HG03520 (cell line): ENCODE results near the gene TFPI.
"Not testable (repeated sequence)": the region's sequence is repeated elsewhere in the genome, so short reads cannot be mapped to it uniquely, and the experiment has no call there.

ENCODE experiments used
- ATAC-seq: cut with Tn5 transposase; IDR thresholded peaks from one replicate; pipeline ENCODE4 v1.9.1; 2021; ENCODE audit warnings: mild to moderate bottlenecking, moderate library complexity; ENCODE audit not compliant: unreplicated experiment

The TFPI gene

GRCh38 chr2:187554704-187555082 is 458 bp upstream of the TFPI start:
- ATAC-seq = no peak

DNA sequence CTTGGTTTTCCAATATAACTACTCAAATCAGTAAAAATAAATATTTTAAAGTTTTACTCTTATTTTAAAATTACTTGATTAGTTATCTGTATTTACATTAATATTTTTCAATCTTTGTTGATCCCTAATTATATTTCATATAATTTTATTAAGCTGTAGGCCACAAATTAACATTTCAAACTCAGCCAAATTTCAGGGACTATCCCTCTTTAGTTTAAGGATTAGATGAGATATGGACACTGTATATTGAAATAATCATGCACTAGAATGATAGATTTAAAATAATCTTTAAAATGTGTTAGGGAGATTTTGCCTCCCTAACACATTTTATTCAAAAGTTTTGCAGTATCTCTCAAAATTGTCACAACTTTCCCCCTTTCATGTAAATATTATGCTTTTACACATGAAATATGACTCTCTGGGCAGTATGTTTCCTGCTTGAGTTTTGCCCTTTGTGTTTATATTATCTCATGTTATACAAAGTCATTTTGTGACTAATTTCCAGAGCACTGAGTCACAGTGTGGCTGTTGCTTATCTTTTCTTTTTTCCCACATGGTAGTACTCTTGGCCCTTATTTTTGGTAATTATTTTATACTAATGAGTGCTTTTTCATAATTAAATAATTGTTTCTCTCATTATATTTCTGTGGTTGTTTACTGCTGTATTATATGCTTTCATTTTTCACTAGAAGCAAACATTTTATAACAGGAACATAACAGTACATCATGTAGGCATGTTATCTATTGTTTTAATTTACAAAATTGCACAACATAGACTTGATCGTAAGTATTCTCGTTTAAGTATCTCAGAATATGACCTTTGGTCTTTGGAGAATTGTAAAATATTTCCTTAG is 1.2 kb downstream of the TFPI start:
- ATAC-seq = no peak

DNA sequence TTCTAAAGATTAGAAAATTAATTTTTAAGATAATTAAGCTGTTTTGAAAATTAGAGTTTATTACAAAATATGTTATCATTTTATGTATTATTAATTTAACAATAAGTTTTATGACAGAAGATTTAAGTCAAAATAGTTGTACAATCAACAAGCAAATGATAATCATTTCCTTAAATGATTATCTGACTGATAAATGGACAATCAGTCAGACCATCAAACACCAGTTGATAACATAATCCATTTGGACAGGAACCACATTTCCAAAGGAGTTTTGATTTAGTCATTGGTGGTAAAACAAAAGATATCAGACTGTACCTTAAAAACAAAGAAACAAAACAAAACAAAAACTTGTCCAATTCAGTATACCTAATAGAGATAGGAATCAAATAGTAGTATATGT is 1.9 kb downstream of the TFPI start:
- ATAC-seq = no peak

DNA sequence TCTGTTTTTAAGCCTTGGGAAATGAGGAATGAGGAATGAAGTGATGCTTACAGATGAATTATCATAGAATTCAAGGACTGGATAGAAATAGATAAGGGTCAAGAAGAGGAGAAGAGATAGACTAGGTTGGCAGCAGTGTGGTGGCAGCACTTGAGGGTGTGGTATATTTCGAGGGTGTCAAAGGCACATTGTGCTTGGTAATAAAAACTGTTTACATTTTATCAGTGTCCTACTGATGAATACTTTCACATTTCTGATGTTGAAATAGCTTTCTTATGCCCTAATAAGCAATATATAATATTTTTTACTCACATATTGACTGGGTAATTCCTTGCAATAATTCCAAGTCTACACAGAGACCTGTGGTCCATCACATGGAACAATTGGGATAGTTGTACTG is 3.4 kb downstream of the TFPI start:
- no peak for ATAC-seq

DNA sequence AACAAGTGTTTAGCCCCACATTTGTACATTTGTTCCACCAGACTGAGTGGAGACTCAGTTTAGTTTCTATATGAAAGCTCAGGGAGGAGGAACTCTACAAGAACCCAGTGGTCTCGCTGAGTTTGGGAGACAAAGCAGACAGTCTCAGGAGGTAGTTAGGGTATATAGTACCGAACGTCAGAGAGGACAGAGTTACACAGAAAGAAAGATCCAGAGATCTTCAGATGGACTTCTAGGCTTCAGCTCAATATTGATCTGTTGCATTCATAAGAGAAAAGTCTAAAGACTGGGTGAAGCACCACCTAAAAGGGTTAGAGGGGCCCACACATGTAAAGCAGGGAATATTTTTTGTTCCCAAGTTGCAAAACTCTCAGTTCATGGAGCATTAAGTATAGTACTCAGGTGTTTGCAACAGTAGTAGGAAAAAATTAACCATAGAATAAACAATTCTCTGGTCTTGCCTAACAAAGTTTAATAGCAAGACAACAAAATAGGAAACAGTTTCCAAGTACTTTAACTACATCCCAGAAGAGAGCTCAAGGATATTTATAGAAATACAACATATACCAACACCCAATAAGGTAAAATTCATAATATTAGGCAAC is 4.2 kb downstream of the TFPI start:
- no peak for ATAC-seq

GRCh38 chr2:187549193-187549592 is 5.0 kb downstream of the TFPI start:
- no peak for ATAC-seq

GRCh38 chr2:187548656-187549055 is 5.6 kb downstream of the TFPI start:
- no peak for ATAC-seq

DNA sequence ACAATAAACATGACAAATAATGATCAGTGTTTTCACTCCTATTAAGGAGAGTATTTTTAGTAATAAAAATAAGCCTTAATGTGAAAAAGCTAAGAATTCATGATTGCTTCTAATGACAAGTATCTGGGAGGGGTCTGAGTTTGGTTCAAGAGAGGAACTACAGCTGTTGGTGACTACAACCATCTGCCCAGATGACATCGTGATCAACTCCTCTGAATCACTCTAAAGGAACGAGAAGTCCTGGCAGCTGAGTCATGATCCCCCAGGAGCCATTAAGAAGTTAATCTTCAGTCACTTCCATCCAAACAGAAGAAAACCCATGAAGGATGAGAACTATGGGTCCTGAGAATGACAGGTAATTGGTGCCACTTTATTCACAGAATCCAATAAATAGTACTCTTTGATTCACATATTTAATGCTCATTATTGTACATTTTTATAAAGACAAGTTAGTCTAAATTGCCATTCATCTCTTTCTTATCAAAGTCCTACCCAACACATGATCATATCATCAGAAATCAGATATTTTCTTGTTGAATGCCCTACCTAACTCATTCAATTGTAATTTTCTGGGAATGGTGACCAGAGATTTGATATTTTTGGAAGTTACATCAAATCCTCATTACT is 6.8 kb downstream of the TFPI start:
- no peak for ATAC-seq

DNA sequence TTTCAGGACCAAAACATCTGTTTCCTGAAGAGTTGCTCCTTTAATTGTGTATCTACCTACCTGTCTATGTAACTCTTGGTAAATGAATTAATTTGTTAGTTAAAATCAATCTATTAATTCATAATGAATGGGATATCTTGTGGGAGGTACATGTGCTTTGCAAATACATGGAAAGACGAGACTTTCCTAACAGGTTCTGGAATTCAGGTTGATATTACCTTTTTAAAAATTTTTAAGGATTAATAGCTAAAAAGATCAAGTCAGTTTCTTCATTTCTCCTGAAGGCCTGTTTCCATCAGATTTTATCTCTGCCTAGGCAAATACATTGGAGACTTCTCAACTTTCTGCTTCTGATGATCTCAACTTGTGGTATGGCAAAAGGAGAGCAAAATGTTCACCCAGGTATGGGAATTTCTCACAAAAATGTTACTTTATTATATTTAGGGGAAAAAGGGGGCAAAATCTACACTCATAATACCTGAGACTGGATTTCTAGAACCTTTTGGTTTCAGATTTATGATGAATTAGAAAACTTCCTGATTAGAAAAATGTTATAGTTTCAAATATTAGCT is 7.4 kb downstream of the TFPI start:
- ATAC-seq = no peak

- ATAC-seq = no peak
Observed at GRCh38 chr2:187545238-187545751, 8.9 kb downstream of the TFPI start.

DNA sequence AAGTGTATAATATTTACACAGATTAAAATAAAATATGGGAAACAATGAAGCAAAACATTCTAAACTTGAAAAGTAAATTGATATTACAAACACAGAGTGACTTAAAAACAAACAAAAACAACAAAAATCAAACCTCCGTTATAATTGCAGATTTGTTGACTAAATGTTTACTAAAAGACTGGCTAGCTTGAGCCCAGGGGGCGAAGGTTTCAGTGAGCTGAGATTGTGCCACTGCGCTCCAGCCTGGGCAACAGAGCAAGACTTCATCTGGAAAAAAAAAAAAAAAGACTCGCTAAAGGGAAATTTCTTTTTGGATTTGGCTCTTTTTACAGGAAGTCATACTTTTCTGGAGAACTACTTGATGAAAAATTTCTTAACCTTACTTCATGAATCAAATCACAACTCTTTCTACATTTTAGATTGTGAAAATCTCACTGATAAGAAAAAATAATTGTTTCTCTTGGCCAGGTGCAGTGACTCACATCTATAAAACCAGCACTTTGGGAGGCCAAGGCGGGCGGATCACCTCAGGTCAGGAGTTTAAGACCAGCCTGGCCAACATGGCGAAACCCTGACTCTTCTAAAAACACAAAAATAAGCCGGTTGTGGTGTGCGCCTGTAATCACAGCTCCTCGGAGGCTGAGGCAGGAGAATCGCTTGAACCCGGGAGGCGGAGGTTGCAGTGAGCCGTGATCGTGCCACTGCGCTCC is 9.7 kb downstream of the TFPI start:
- no peak for ATAC-seq

GRCh38 chr2:187543488-187543887 is 10.7 kb downstream of the TFPI start:
- no peak for ATAC-seq

DNA sequence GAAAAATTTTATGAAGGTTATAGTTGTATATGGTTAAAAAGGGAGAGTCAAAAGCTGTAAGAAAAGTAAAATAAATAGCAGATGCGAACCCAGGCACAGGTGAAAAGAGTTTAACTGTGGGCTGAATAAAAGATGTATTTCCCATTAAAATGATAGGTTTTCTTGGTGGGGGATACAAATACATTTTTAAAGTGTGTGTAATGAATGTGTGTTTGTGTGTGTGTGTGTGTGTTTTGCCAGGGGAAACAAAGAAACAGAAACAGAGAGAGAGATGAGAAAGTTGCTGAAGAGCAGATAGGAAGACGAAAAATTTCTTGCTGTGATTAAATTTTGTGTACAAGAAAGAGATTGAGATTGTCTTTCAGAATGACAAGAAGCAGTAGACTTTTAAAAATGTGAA is 12.1 kb downstream of the TFPI start:
- no peak for ATAC-seq

- ATAC-seq = no peak
Observed at GRCh38 chr2:187541086-187542085, 12.8 kb downstream of the TFPI start.

DNA sequence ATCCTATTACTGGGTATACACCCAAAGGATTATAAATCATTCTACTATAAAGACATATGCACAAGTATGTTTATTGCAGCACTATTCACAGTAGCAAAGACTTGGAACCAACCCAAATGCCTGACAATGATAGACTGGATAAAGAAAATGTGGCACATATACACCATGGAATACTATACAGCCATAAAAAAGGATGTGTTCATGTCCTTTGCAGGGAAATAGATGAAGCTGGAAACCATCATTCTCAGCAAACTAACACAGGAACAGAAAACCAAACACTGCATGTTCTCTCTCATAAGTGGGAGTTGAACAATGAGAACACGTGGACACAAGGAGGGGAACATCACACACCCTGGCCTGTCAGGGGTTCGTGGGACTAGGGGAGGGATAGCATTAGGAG is 16.0 kb downstream of the TFPI start:
- ATAC-seq = not testable (repeated sequence)

DNA sequence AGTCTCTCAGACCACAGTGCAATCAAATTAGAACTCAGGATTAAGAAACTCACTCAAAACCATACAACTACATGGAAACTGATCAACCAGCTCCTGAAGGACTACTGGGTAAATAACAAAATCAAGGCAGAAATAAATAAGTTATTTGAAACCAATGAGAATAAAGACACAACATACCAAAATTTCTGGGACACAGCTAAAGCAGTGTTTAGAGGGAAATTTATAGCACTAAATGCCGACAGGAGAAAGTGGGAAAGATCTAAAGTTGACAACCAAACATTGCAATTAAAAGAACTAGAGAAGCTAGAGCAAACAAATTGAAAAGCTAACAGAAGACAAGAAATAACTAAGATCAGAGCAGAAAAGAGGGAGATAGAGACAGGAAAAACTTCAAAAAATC is 18.9 kb downstream of the TFPI start:
- not testable (repeated sequence) for ATAC-seq

DNA sequence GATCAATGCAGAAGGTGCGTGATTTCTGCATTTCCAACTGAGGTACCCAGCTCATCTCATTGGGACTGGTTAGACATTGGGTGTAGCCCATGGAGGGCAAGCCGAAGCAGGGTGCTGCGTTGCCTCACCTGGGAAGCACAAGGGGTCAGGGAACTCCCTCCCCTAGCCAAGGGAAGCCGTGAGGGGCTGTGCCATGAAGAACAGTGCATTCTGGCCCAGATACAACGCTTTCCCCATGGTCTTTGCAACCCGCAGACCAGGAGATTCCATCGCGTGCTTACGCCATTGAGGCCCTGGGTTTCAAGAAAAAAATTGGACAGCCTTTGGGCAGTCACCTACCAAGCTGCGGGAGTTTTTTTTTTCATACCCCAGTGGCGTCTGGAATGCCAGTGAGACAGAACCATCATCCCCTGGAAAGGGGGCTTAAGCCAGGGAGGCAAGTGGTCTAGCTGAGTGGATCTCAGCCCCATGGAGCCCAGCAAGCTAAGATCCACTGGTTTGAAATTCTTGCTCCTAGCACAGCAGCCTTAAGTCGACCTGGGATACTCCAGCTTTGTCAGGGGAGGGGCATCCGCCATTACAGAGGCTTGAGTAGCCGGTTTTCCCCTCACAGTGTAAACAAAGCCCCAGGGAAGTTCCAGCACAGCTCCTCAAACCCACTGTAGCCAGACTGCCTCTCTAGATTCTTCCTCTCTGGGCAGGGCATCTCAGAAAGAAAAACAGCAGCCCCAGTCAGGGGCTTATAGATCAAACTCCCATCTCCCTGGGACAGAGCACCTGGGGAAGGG is 21.7 kb downstream of the TFPI start:
- ATAC-seq = no peak

GRCh38 chr2:187529977-187530721 is 24.1 kb downstream of the TFPI start:
- no peak for ATAC-seq
